ENCODE data around the gene DNAJB6.
"Not testable (repeated sequence)": the region's sequence is repeated elsewhere in the genome, so short reads cannot be mapped to it uniquely, and the experiment has no call there.

DNAJB6 gene

DNA sequence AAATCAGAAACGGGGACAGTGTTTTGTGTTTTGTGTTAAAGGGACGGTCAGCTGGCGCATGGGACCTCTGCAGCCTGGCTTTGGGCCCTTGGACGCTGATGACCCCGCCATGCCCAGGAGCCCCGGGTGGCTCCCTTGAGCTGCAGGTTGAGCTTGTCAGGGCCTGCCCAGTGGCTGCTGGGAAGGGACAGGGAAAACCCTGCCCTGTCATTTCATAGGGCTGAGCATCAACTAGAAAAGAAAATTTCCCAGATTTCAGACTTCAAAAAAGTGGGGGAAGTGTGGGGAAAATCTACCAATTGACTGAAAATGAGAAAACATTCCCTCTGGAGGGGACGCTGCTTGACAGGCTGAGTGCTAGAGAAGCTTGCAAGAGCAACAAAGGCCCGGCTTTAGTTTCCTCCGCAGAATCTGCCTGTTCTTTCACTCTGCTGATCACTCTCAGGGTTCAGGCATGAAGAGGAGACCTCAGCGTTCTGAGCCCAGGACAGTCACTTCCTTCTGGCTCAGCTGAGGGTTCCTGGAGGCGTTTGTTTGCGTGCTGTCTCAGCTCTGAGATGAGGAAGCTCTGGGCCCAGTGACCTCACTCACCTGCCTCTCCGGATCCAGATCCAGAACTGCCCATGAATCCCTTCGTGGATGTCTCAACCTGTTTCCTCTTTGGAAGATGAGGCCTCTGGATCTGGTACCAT, 18.6 kb upstream of the DNAJB6 start:
- no peak for TF ChIP-seq Cebpa-rat (IDR thresholded peaks at IDR 0.05)
- Histone ChIP-seq H3K36me3 (no peaks in the 10 kb centered on the region), H3K27ac (peak overlapping the region; percentile 58; the same call in 1 of the 2 replicates), H3K4me1 (peaks cover 42% of the 10 kb centered on the region), H3K4me3 (no peak overlapping the region), H3K4me2 (peak overlapping the region; percentile 52), H3K27me3 (no peaks in the 10 kb centered on the region), H4K20me1 (no peaks in the 10 kb centered on the region), H3K9me3 (no peaks in the 10 kb centered on the region), H3K9ac (peak overlapping the region; percentile 10; the same call in 1 of the 2 replicates)

DNA sequence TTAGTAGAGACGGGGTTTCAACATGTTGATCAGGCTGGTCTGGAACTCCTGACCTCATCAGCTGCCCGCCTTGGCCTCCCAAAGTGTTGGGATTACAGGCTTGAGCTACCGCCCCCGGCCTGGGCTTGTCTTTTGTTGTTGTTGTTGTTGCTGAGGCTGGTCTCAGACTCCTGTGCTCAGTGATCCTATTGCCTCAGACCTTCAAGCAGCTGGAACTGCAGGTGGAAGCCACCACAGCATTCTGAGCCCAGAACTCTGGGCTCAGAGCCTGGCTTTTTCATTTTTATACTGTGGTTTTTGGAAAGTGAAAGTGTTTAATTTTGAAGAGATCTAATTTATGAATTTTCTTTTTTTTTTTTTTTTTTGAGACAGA, 16.2 kb upstream of the DNAJB6 start:
- no peak; the same call in 1 of the 2 replicates for TF ChIP-seq Cebpa-rat (IDR thresholded peaks at IDR 0.05)
- Histone ChIP-seq H4K20me1 (no peaks in the 10 kb centered on the region), H3K4me1 (peaks cover 49% of the 10 kb centered on the region), H3K36me3 (no peaks in the 10 kb centered on the region), H3K9ac (peak overlapping the region; percentile 24; the same call in 1 of the 2 replicates), H3K27ac (peak overlapping the region; percentile 67), H3K27me3 (no peaks in the 10 kb centered on the region), H3K4me3 (no peak overlapping the region), H3K9me3 (no peaks in the 10 kb centered on the region), H3K4me2 (peak overlapping the region; percentile 75)

- Histone ChIP-seq H3K27me3 (no peaks in the 10 kb centered on the region), H3K9me3 (peaks cover 6% of the 10 kb centered on the region), H3K4me3 (no peak overlapping the region), H3K4me1 (peaks cover 44% of the 10 kb centered on the region), H3K36me3 (no peaks in the 10 kb centered on the region), H3K4me2 (peak overlapping the region; percentile 33), H3K9ac (no peak overlapping the region), H3K27ac (no peak overlapping the region), H4K20me1 (no peaks in the 10 kb centered on the region)
- TF ChIP-seq Cebpa-rat (IDR thresholded peaks at IDR 0.05) = no peak
Observed at GRCh38 chr7:157323401-157323800, 13.4 kb upstream of the DNAJB6 start.

- Histone ChIP-seq H4K20me1 (no peaks in the 10 kb centered on the region), H3K36me3 (no peaks in the 10 kb centered on the region), H3K4me1 (peaks cover 60% of the 10 kb centered on the region), H3K9me3 (peaks cover 6% of the 10 kb centered on the region), H3K4me3 (no peak overlapping the region), H3K9ac (peak overlapping the region; percentile 32; the same call in 1 of the 2 replicates), H3K27me3 (no peaks in the 10 kb centered on the region), H3K27ac (0 out of 2 replicates have a peak overlapping the region, but pooled peaks have one; percentile 28), H3K4me2 (peak overlapping the region; percentile 96)
- TF ChIP-seq Cebpa-rat (IDR thresholded peaks at IDR 0.05) = no peak
Observed at GRCh38 chr7:157329447-157329846, 7.4 kb upstream of the DNAJB6 start.

GRCh38 chr7:157330567-157330966, 6.2 kb upstream of the DNAJB6 start:
- H3K36me3 ChIP-seq, H3K4me3 ChIP-seq, H4K20me1 ChIP-seq, H3K27ac ChIP-seq, H3K9ac ChIP-seq, H3K9me3 ChIP-seq, H3K27me3 ChIP-seq: not testable (repeated sequence)
- peak overlapping the region; percentile 96 for H3K4me2 ChIP-seq
- H3K4me1 ChIP-seq = peaks cover 71% of the 10 kb centered on the region

GRCh38 chr7:157331049-157331448, 5.8 kb upstream of the DNAJB6 start:
- H3K4me2 ChIP-seq = peak overlapping the region; percentile 96
- H3K9me3 ChIP-seq, H3K36me3 ChIP-seq, H3K9ac ChIP-seq, H3K27ac ChIP-seq, H3K4me3 ChIP-seq, H4K20me1 ChIP-seq, H3K27me3 ChIP-seq: not testable (repeated sequence)
- peaks cover 76% of the 10 kb centered on the region for H3K4me1 ChIP-seq

DNA sequence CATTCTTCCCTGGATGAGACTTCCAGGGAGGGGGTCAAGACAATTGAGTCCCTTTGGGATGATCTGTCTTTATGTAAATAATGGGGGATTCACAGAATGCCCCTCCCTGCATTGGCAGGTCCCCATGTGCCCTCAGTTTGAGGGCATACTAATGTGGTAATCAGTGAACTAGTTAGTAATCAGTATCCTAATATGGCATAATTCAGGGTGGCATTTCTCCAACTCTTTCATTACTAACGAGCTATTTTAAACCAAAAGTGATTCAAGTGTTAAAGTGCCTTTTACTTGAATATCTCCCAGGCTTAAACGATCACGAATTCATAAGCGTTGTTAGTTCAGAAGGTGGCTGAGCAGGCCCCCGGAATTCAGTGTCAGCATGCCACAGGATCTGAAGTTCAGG, 1.6 kb upstream of the DNAJB6 start:
- peak overlapping the region; percentile 84 for H3K4me3 ChIP-seq

GRCh38 chr7:157335991-157336382, 817 bp upstream of the DNAJB6 start:
- H4K20me1 ChIP-seq = peaks cover 38% of the 10 kb centered on the region
- no peak for TF ChIP-seq Cebpa-rat (IDR thresholded peaks at IDR 0.05)
- H3K4me3 ChIP-seq = peak overlapping the region; percentile 84
- H3K36me3 ChIP-seq = peaks cover 7% of the 10 kb centered on the region; the same call in 1 of the 2 replicates
- peak overlapping the region; percentile 96 for H3K4me2 ChIP-seq
- H3K27me3 ChIP-seq = no peaks in the 10 kb centered on the region
- H3K9ac ChIP-seq = peak overlapping the region; percentile 91
- peaks cover 80% of the 10 kb centered on the region for H3K4me1 ChIP-seq
- peak overlapping the region; percentile 97 for H3K27ac ChIP-seq
- no peaks in the 10 kb centered on the region for H3K9me3 ChIP-seq

More for the DNA sequence above, 1.6 kb upstream of the DNAJB6 start:
- Histone ChIP-seq H3K36me3 (no peaks in the 10 kb centered on the region), H3K9ac (peak overlapping the region; percentile 91), H3K4me1 (peaks cover 80% of the 10 kb centered on the region), H3K27me3 (no peaks in the 10 kb centered on the region), H3K9me3 (no peaks in the 10 kb centered on the region), H4K20me1 (peaks cover 31% of the 10 kb centered on the region), H3K4me2 (peak overlapping the region; percentile 96), H3K27ac (peak overlapping the region; percentile 97)
- TF ChIP-seq Cebpa-rat (IDR thresholded peaks at IDR 0.05) = no peak

GRCh38 chr7:157337316-157338149, 729 bp downstream of the DNAJB6 start:
- no peak for TF ChIP-seq Cebpa-rat (IDR thresholded peaks at IDR 0.05)
- peaks cover 78% of the 10 kb centered on the region for H3K4me1 ChIP-seq
- no peaks in the 10 kb centered on the region for H3K27me3 ChIP-seq
- H3K27ac ChIP-seq = peak overlapping the region; percentile 97
- peak overlapping the region; percentile 97 for H3K4me2 ChIP-seq
- no peaks in the 10 kb centered on the region for H3K9me3 ChIP-seq
- H4K20me1 ChIP-seq = peaks cover 54% of the 10 kb centered on the region
- H3K4me3 ChIP-seq = peak overlapping the region; percentile 84
- H3K9ac ChIP-seq = peak overlapping the region; percentile 91
- H3K36me3 ChIP-seq = peaks cover 10% of the 10 kb centered on the region; the same call in 1 of the 2 replicates

Measured in BLaER1 (cell line).